Heart right ventricle (tissue), 16 donors: ENCODE results near the gene ADARB2. TPM values are rescaled to one million over a fixed set of nuclear protein-coding genes. Genes with fewer than 3 reads are reported as not detected.

Source experiments
- ATAC-seq, 8 donors: fragments of 200-7000 bp; cut with Tn5 transposase; one replicate each; pipeline ENCODE4 v1.9.1; 2020; ENCODE audit warnings: mild to moderate bottlenecking in 8 of 8, moderate library complexity in 8 of 8, moderate number of reproducible peaks in 1 of 8
- DNase-seq, 2 donors: peaks; one replicate each; pipeline ENCODE4 v3.0.0-alpha.2; 2020
- H3K27ac ChIP-seq, 10 donors: fragments of 200-600 bp; sonication (generic) in 2 of 10; one replicate each; pipeline versions ENCODE4 v1.5.0 to v1.8.0; 2020 to 2022; ENCODE audit warnings: mild to moderate bottlenecking in 3 of 10
- H3K27me3 ChIP-seq, 7 donors: fragments of 200-600 bp; one replicate each; pipeline ENCODE4 v1.8.0; 2021 to 2022; ENCODE audit warnings: mild to moderate bottlenecking in 2 of 7
- H3K36me3 ChIP-seq, 9 donors: fragments of 200-600 bp; sonication (generic) in 1 of 9; one replicate each; pipeline versions ENCODE4 v1.5.0 to v1.8.0; 2020 to 2022; ENCODE audit warnings: mild to moderate bottlenecking in 2 of 9
- H3K4me1 ChIP-seq, 9 donors: fragments of 200-600 bp; sonication (generic) in 1 of 9; one replicate each; pipeline versions ENCODE4 v1.5.0 to v1.8.0; 2020 to 2022; ENCODE audit warnings: mild to moderate bottlenecking in 4 of 9
- H3K4me3 ChIP-seq, 10 donors: fragments of 200-600 bp; sonication (generic) in 2 of 10; one replicate each; pipeline versions ENCODE4 v1.5.0 to v1.8.0; 2020 to 2022; ENCODE audit warnings: mild to moderate bottlenecking in 7 of 10, moderate library complexity in 2 of 10
- H3K9me3 ChIP-seq, 11 donors: fragments of 200-600 bp in 10 of 11; sonication (generic) in 2 of 11; one replicate each; pipeline versions ENCODE4 v1.5.0 to v1.8.0; 2013 to 2022; ENCODE audit warnings: mild to moderate bottlenecking in 2 of 11, control low read depth in 1 of 11, moderate library complexity in 1 of 11
- CTCF ChIP-seq, 9 donors: fragments of 200-600 bp; sonication (generic) in 2 of 9; IDR thresholded peaks; one replicate each; pipeline versions ENCODE4 v1.5.0 to v1.8.0; 2021 to 2022; ENCODE audit warnings: antibody characterized with exemption in 9 of 9, mild to moderate bottlenecking in 5 of 9, moderate library complexity in 1 of 9
- WGBS, 2 donors: extraction: QIAGEN DNeasy Blood & Tissue Kit; methylation state at CpG; one replicate each; pipeline ENCODE4 v1.1.7; 2013; ENCODE audit warnings: inconsistent platforms in 1 of 2; 5-methylcytosine and 5-hydroxymethylcytosine counted together
- intact Hi-C, 10 donors: fragments of 100-400 bp; cut with DNase I; formaldehyde crosslinking; loops; one replicate each; pipeline versions ENCODE4 v1.11.1 to v1.14.2; 2022
- polyA plus RNA-seq, 2 donors: library from polyadenylated mRNA; stranded (reverse); fragments of 200-250 nt; gene quantifications; one replicate each; pipeline ENCODE4 v1.2.3, GENCODE V29; 2013
- total RNA-seq, 10 donors: library from RNA; stranded (reverse); fragmentation: NEBNext Ultra II Directional in 3 of 10; extraction: Animal tissue kit (Norgen Biotek cat#: 25700) in 3 of 10; gene quantifications; one replicate each; pipeline versions ENCODE4 v1.2.1 to v1.2.4, GENCODE V29; 2021 to 2023
- donor health status: Arrhythmogenic right ventricular cardiomyopathy.
- donor health status: ischemic (EF 13 %, LVEDD 7.1; RV severe dilation, severe dysfunction).
- donor health status: healthy with polysubstance abuse.
- donor health status: DM: no; HTN: yes; CAD: no.
- donor health status: DM: no; HTN: no; CAD: no.
- donor health status: ischemic (EF 25% LVEDD 6.9; RV normal size, moderate dysfunction).
- donor health status: ischemic (EF 25% LVEDD 5.7; RV mildly dilated, moderate dysfunction).
- donor health status: healthy.
- donor health status: DM: yes; HTN: yes; CAD: no.
- donor health status: Ischemic cardiomyopathy.
- donor health status: ischemic (EF 35%, LVEDD 5.7; RV mildly dilated, moderate dysfunction).
- donor health status: nonischemic (EF 11% LVEDD 7.7; RV severe dilation, severe dysfunction).
- donor health status: DM: yes; HTN: yes; CAD: no.
- donor health status: PGD.
- donor health status: ischemic (EF 29% LVEDD 5.4; RV normal size, mild dysfunction).
- donor health status: nonischemic (EF 23%, LVEDD 6.1; RV moderate dilation, normal function).

Gene ADARB2
- total and polyA plus RNA-seq, 12 donors: 0.08 to 0.47 (median 0.17) TPM; not detected in 2

DNA sequence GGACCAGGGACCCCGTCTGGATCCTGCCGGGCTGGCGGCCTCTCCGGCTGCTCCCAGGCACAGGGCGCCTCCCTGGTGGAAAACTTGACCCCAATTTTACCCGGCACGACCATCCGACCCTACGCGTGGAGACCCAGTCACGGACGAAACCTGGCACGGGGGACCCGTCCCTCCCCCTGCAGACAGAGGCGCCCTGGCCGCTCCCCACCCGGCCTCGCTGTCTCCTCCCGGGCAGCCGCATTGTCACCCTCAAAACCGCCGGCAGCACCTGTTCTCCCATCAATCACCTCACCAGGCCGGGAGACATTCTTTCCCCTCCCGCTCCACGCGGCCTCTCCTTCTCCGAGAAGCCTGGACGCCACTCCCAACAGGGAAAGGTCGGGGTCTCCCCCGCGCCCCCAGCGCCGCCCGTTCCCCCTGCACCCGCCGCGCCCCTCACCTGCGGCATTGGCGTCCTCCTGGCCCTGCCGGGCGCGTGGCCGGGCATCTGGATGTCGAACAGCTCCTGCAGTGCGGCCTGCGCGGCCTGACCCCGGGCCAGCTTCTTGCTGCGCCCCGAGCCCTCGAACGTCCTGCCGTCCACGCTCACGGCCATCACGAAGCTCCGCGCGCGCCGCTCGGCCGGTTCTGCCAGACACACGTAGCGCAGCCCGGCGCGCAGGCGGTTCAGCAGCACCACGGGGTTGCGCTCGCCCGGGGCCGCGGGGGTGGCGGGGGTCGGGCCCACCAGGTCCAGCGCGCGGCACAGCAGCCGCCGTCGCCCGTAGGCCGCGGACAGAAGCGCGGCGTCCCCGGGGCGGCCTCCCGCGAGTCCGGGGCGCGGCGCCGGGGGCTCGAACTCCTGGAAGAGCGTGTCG lies 374.5 kb downstream of the ADARB2 start:
- no peaks in the 10 kb centered on the region for H3K36me3 ChIP-seq
- H3K4me1 ChIP-seq: no peaks in the 10 kb centered on the region
- 60 to 76% methylated on average over 96 to 101 of the region's 101 CpGs for WGBS, 2 donors
- no peak overlapping the region for H3K27ac ChIP-seq
- DNase-seq (no peak), ATAC-seq (no peak)
- H3K27me3 ChIP-seq: peaks cover 0 to 69% (median 51%) of the 10 kb centered on the region in 7 donors
- H3K4me3 ChIP-seq: no peak overlapping the region
- intact Hi-C loops: no loop called here
- TF ChIP-seq CTCF (IDR thresholded peaks at IDR 0.05): no peak
- H3K9me3 ChIP-seq: no peaks in the 10 kb centered on the region

DNA sequence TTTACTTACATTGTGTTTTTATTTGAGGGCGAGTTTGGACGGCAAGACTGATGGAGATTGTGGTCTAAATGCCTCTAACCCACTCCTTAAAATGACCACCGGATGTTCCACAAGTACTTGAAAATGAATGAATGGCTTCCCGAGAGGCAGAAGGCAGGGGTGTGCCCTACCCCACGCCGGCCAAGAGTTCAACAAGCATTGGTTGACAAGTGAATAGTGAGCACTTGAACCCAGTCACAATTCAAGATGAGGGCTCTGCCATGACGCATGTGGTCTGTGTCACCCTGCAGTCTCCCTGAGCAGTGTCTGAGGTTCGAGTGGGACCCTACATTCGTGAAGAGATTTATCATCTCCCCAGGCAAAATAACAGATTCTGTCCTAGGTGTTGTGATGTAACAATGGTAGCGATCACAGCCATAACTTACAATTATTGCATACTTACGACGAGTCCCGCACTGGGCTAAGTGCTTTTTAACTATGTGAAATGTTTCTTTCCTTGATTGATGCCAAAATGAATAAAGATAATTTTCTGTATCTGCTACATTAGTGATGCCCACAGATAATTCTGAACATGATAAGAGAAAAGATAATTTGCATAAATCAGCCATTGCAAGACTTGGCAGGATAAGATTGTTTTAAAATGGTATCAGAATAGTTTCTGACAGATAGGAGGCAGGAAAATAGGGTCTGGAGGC lies 375.8 kb downstream of the ADARB2 start:
- TF ChIP-seq CTCF (IDR thresholded peaks at IDR 0.05): no peak
- H3K27me3 ChIP-seq: peaks cover 0 to 75% (median 51%) of the 10 kb centered on the region in 7 donors
- no peaks in the 10 kb centered on the region for H3K36me3 ChIP-seq

DNA sequence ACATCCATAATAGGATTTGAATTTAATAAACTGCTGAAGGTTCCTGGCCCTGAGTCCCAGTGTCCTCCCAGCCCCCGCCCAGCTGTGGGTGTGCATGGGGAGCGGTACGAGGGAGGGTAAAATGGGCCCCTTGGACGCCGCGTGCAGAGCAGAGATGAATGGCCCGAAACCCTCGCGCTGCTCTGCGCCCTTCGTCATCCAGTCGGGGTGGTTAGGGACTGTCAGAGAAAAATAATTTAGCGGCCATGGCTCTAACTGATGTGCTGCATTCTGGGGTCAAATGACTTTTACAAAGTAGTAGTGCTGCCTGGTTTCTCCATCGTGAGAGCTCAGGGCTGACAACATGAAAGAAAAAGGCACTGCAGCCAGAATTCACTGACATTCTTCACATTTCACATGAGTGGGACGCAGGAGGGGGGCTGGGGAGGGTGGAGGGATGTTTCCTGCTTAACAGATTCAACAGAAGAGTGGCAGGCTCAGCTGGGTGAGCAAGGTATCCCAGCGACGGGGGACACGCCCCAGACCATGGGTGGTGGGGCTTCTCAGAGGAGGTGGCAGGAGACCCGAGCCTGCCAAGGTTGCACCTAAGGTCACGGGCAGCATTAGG lies 376.7 kb downstream of the ADARB2 start:
- Histone ChIP-seq H3K9me3 (no peaks in the 10 kb centered on the region), H3K4me1 (no peaks in the 10 kb centered on the region), H3K4me3 (no peak overlapping the region), H3K27me3 (peaks cover 0 to 82% (median 51%) of the 10 kb centered on the region in 7 donors), H3K36me3 (no peaks in the 10 kb centered on the region), H3K27ac (no peak overlapping the region)
- intact Hi-C loops: no loop called here
- no peak for TF ChIP-seq CTCF (IDR thresholded peaks at IDR 0.05)
- DNase-seq (no peak), ATAC-seq (peak in 1 of 8 donors; percentile 41)
- 34 to 41% methylated on average over 20 of the region's 20 CpGs for WGBS, 2 donors

More for the DNA sequence above, 375.8 kb downstream of the ADARB2 start:
- Histone ChIP-seq H3K4me1 (no peaks in the 10 kb centered on the region), H3K4me3 (no peak overlapping the region), H3K9me3 (no peaks in the 10 kb centered on the region), H3K27ac (no peak overlapping the region)
- intact Hi-C loops: no loop called here
- WGBS, 2 donors: 81% methylated on average over 13 of the region's 13 CpGs
- no peak for ATAC-seq
- no peak for DNase-seq

- DNase-seq: no peak
- WGBS, 2 donors: 55% methylated on average over 19 of the region's 19 CpGs
- peaks cover 0 to 82% (median 51%) of the 10 kb centered on the region in 7 donors for H3K27me3 ChIP-seq
Measured at GRCh38 chr10:1360011-1360557, 377.2 kb downstream of the ADARB2 start.

More at GRCh38 chr10:1360011-1360557, 377.2 kb downstream of the ADARB2 start:
- intact Hi-C loops: no loop called here
- Histone ChIP-seq H3K4me1 (no peaks in the 10 kb centered on the region), H3K27ac (no peak overlapping the region), H3K9me3 (no peaks in the 10 kb centered on the region), H3K36me3 (no peaks in the 10 kb centered on the region), H3K4me3 (no peak overlapping the region)
- peak in 1 of 8 donors; percentile 38 for ATAC-seq
- TF ChIP-seq CTCF (IDR thresholded peaks at IDR 0.05): peak in 2 of 9 donors; percentile 14 to 17
